Osteoblast (primary cell): ENCODE measurements around the gene ILKAP. TPM values are rescaled to one million over a fixed set of nuclear protein-coding genes. Genes with fewer than 3 reads are reported as not detected.

Experiments
- DNase-seq: peaks from one replicate; pipeline ENCODE4 v3.0.0; 2011; ENCODE audit warnings: low spot score, mixed read lengths; ENCODE audit not compliant: insufficient read length; ENCODE audit errors: missing footprints
- H2AFZ ChIP-seq: 2 replicates; pipeline ENCODE4 v1.6.0; 2011; ENCODE audit warnings: mild to moderate bottlenecking, low read length
- H3K27ac ChIP-seq: 2 replicates; pipeline ENCODE4 v1.5.1; 2011; ENCODE audit warnings: mild to moderate bottlenecking, low read depth, low read length, moderate library complexity
- H3K27me3 ChIP-seq: 2 replicates; pipeline ENCODE4 v1.6.0; 2012; ENCODE audit warnings: mild to moderate bottlenecking, control low read depth, inconsistent platforms, low read length, moderate library complexity; ENCODE audit not compliant: insufficient read depth
- H3K36me3 ChIP-seq: 2 replicates; pipeline ENCODE4 v1.5.1; 2011; ENCODE audit warnings: mild to moderate bottlenecking, low read length, control low read depth, moderate library complexity; ENCODE audit not compliant: insufficient read depth
- H3K4me1 ChIP-seq: 2 replicates; pipeline ENCODE4 v1.5.1; 2011; ENCODE audit warnings: mild to moderate bottlenecking, low read length, control low read depth, moderate library complexity; ENCODE audit not compliant: insufficient read depth
- H3K4me2 ChIP-seq: 2 replicates; pipeline ENCODE4 v1.6.0; 2011; ENCODE audit warnings: mild to moderate bottlenecking, low read length; ENCODE audit not compliant: insufficient read depth
- H3K4me3 ChIP-seq: fragments of 200-600 bp; sonication (generic); 3 replicates; pipeline ENCODE4 v1.5.1; 2012; ENCODE audit warnings: mild to moderate bottlenecking, low read length, inconsistent platforms; ENCODE audit not compliant: insufficient read depth
- H3K79me2 ChIP-seq: 2 replicates; pipeline ENCODE4 v1.6.0; 2012; ENCODE audit warnings: mild to moderate bottlenecking, low read length, control low read depth, inconsistent platforms; ENCODE audit not compliant: insufficient read depth
- H3K9me3 ChIP-seq: 2 replicates; pipeline ENCODE4 v1.5.1; 2011; ENCODE audit warnings: low read depth, low read length, control low read depth
- H4K20me1 ChIP-seq: 2 replicates; pipeline ENCODE4 v1.6.0; 2012; ENCODE audit warnings: mild to moderate bottlenecking, low read length, control low read depth; ENCODE audit not compliant: insufficient read depth
- total RNA-seq: library from RNA; depleted of rRNA; stranded (reverse); fragments of >200 nt; gene quantifications from 2 replicates; pipeline ENCODE4 v1.2.3, GENCODE V29; 2012
- TF ChIP-seq, protein P1 (sequence below): IDR thresholded peaks from 2 replicates; pipeline ENCODE4 v1.5.1; 2011; ENCODE audit warnings: mild to moderate bottlenecking, low read depth, low read length, moderate library complexity; ENCODE audit errors: extremely low read depth

The ILKAP gene
- total RNA-seq, 1 donor, result 24.2 TPM

DNA sequence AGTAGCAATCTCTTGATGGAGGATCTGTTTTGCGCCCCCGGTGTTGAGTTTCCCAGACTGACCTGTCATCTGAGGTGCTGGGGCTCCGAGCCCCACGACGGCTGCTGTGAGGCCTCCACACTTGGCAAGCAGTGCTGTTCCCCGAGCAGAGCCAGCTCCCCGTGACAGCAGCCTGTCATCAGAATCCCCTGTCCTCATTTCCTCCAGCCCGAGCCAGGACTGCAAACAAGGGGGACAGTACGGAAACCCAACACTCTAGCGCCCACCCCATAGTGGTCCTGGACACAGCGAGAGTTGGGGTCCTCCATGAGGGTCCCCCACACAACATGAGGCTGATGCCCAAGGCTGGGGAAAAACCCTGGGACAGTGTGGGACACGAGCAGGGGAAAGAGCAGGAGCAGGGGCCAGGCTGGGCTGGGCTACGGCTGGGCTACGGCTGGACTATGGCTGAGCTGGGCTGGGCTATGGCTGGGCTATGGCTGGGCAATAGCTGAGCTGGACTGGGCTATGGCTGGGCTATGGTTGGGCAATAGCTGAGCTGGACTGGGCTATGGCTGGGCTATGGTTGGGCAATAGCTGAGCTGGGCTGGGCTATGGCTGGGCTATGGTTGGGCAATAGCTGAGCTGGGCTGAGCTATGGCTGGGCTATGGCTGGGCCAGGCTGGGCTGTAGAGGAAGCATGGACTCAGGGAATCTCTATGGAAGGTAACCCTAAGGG, 66.5 kb downstream of the ILKAP start:
- H3K4me3 ChIP-seq, result peak overlapping the region; percentile 52
- peak overlapping the region; percentile 76 for H2AFZ ChIP-seq
- no peaks in the 10 kb centered on the region for H3K79me2 ChIP-seq
- TF ChIP-seq, protein P1, sequence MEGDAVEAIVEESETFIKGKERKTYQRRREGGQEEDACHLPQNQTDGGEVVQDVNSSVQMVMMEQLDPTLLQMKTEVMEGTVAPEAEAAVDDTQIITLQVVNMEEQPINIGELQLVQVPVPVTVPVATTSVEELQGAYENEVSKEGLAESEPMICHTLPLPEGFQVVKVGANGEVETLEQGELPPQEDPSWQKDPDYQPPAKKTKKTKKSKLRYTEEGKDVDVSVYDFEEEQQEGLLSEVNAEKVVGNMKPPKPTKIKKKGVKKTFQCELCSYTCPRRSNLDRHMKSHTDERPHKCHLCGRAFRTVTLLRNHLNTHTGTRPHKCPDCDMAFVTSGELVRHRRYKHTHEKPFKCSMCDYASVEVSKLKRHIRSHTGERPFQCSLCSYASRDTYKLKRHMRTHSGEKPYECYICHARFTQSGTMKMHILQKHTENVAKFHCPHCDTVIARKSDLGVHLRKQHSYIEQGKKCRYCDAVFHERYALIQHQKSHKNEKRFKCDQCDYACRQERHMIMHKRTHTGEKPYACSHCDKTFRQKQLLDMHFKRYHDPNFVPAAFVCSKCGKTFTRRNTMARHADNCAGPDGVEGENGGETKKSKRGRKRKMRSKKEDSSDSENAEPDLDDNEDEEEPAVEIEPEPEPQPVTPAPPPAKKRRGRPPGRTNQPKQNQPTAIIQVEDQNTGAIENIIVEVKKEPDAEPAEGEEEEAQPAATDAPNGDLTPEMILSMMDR, result no peak
- peaks cover 3% of the 10 kb centered on the region for H3K4me1 ChIP-seq
- H3K4me2 ChIP-seq, result peak overlapping the region; percentile 55
- no peaks in the 10 kb centered on the region for H3K9me3 ChIP-seq
- H3K36me3 ChIP-seq, result no peaks in the 10 kb centered on the region
- H4K20me1 ChIP-seq, result no peaks in the 10 kb centered on the region
- H3K27me3 ChIP-seq, result no peaks in the 10 kb centered on the region
- H3K27ac ChIP-seq, result no peak overlapping the region
- no peak for DNase-seq

DNA sequence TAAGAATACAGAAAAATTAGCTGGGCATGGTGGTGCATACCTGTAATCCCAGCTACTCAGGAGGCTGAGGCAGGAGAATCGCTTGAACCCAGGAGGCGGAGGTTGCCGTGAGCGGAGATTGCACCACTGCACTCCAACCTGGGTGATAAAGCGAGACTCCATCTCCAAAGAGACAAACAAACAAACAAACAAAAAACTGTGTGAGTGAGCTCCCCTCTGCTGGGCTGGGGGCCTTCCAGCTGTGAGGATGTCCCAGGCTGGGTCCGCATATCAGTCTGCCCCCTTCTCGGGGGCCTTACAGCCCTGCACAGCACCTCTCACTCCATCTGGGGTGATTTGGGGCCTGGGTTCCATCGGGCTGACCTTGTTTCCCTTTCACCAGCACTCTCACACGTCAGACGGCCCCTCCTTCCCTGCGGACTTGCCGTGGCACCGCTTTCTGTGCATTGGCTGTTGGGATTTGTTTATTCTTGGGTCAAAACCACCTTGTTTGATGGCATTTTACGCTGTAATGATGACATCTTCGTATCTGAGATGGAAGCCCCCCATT, 67.8 kb downstream of the ILKAP start:
- H3K27ac ChIP-seq, result no peak overlapping the region
- H4K20me1 ChIP-seq, result no peaks in the 10 kb centered on the region
- no peaks in the 10 kb centered on the region for H3K27me3 ChIP-seq
- H2AFZ ChIP-seq, result no peak overlapping the region
- H3K4me3 ChIP-seq, result no peak overlapping the region
- H3K4me2 ChIP-seq, result no peak overlapping the region
- TF ChIP-seq, protein P1, result no peak
- H3K4me1 ChIP-seq, result no peaks in the 10 kb centered on the region
- no peak for DNase-seq
- H3K36me3 ChIP-seq, result no peaks in the 10 kb centered on the region
- H3K79me2 ChIP-seq, result no peaks in the 10 kb centered on the region
- H3K9me3 ChIP-seq, result no peaks in the 10 kb centered on the region

DNA sequence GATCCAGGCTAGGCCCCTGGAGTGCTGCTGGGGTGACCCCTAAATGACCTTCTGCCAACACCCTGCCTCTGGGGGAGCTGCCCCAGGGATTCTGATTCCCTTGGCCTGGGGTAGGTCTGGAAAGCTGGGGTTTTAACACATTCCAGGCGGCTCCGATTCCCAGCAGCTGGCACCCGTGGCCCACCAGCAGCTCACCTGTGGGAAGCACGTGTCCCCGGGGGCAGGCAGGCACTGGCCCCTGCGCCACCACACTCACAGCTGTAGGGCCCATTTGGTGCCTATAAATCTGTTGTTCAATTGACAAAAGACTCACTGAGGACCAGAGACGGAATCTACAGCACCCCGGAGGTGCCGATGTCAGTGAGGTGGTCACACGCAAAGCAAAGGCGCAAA, 69.1 kb downstream of the ILKAP start:
- Histone ChIP-seq H3K9me3 (no peaks in the 10 kb centered on the region), H3K27me3 (no peaks in the 10 kb centered on the region), H2AFZ (no peak overlapping the region)

More for the DNA sequence above, 69.1 kb downstream of the ILKAP start:
- Histone ChIP-seq H3K4me3 (no peak overlapping the region), H3K36me3 (no peaks in the 10 kb centered on the region), H3K79me2 (no peaks in the 10 kb centered on the region), H3K4me2 (no peak overlapping the region), H4K20me1 (no peaks in the 10 kb centered on the region), H3K27ac (no peak overlapping the region), H3K4me1 (no peaks in the 10 kb centered on the region)
- DNase-seq, result peak; percentile 81
- TF ChIP-seq, protein P1, result no peak
